Tibial nerve (tissue), 4 donors: ENCODE results near the gene ZNF485. TPM values are rescaled to one million over a fixed set of nuclear protein-coding genes. Genes with fewer than 3 reads are reported as not detected.

Experiments
- DNase-seq, 2 donors: peaks; one replicate each; pipeline ENCODE4 v3.0.0-alpha.2; 2019; ENCODE audit warnings: low spot score in 2 of 2
- H3K27ac ChIP-seq, 4 donors: fragments of 200-600 bp; sonication (generic) in 3 of 4; one replicate each; pipeline ENCODE4 v1.5.1; 2017 to 2019; ENCODE audit warnings: mild to moderate bottlenecking in 1 of 4
- H3K27me3 ChIP-seq, 2 donors: fragments of 200-600 bp; sonication (generic) in 1 of 2; one replicate each; pipeline versions ENCODE4 v1.5.1 to v1.6.0; 2017 to 2019
- H3K36me3 ChIP-seq, 3 donors: fragments of 200-600 bp; sonication (generic); one replicate each; pipeline ENCODE4 v1.5.1; 2018 to 2019
- H3K4me1 ChIP-seq, 4 donors: fragments of 200-600 bp; sonication (generic) in 3 of 4; one replicate each; pipeline ENCODE4 v1.5.1; 2017 to 2019
- H3K4me3 ChIP-seq, 4 donors: fragments of 200-600 bp; sonication (generic) in 3 of 4; one replicate each; pipeline ENCODE4 v1.5.1; 2017 to 2019; ENCODE audit warnings: mild to moderate bottlenecking in 1 of 4, moderate library complexity in 1 of 4
- H3K9me3 ChIP-seq, 4 donors: fragments of 200-600 bp; sonication (generic) in 3 of 4; one replicate each; pipeline ENCODE4 v1.5.1; 2017 to 2019
- EP300 ChIP-seq, 2 donors: sonication (generic); formaldehyde crosslinking; IDR thresholded peaks; one replicate each; pipeline ENCODE4 v1.6.1; 2017; ENCODE audit warnings: antibody characterized with exemption in 2 of 2, mild to moderate bottlenecking in 1 of 2
- POLR2A ChIP-seq, 2 donors: fragments of 450-650 bp; IDR thresholded peaks; one replicate each; pipeline ENCODE4 v1.6.1; 2017; ENCODE audit warnings: antibody characterized with exemption in 2 of 2, mild to moderate bottlenecking in 2 of 2, moderate library complexity in 2 of 2
- WGBS, 2 donors: methylation state at CpG; one replicate each; pipeline ENCODE4 v1.1.5; 2018; 5-methylcytosine and 5-hydroxymethylcytosine counted together
- total RNA-seq, 4 donors: library from RNA; depleted of rRNA; stranded (reverse); fragments of >200 nt; gene quantifications; one replicate each; pipeline ENCODE4 v1.1.0, GENCODE V29; 2016
- TF ChIP-seq, protein P1 (sequence below), 5 experiments: fragments of 200-600 bp in 3 of 5; fragments of 450-650 bp in 2 of 5; sonication (generic) in 3 of 5; IDR thresholded peaks; one replicate each; pipeline ENCODE4 v1.5.1; 2016 to 2019; ENCODE audit warnings: antibody characterized with exemption in 5 of 5, mild to moderate bottlenecking in 3 of 5, moderate library complexity in 2 of 5

Gene ZNF485
- total RNA-seq, result 1 to 10 TPM; 2.4 to 9.6 (median 6.9) TPM

GRCh38 chr10:43606323-43607198, at the start of gene ZNF485:
TSS of gene ZNF485 (plus strand) at chr10:43606438. CDS start at chr10:43607051, 613 bp downstream.
- peak; percentile 22 to 27 for DNase-seq

GRCh38 chr10:43557214-43557613, 49.0 kb upstream of the ZNF485 start:
- TF ChIP-seq EP300 (IDR thresholded peaks at IDR 0.05), result no peak
- TF ChIP-seq, protein P1, sequence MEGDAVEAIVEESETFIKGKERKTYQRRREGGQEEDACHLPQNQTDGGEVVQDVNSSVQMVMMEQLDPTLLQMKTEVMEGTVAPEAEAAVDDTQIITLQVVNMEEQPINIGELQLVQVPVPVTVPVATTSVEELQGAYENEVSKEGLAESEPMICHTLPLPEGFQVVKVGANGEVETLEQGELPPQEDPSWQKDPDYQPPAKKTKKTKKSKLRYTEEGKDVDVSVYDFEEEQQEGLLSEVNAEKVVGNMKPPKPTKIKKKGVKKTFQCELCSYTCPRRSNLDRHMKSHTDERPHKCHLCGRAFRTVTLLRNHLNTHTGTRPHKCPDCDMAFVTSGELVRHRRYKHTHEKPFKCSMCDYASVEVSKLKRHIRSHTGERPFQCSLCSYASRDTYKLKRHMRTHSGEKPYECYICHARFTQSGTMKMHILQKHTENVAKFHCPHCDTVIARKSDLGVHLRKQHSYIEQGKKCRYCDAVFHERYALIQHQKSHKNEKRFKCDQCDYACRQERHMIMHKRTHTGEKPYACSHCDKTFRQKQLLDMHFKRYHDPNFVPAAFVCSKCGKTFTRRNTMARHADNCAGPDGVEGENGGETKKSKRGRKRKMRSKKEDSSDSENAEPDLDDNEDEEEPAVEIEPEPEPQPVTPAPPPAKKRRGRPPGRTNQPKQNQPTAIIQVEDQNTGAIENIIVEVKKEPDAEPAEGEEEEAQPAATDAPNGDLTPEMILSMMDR (IDR thresholded peaks at IDR 0.05), result no peak
- TF ChIP-seq POLR2A (IDR thresholded peaks at IDR 0.05), result no peak
- no peaks in the 10 kb centered on the region for H3K27me3 ChIP-seq
- no peak overlapping the region for H3K4me3 ChIP-seq
- H3K9me3 ChIP-seq, result peaks cover 0 to 97% (median 30%) of the 10 kb centered on the region in 4 donors
- 96% methylated on average over 4 of the region's 4 CpGs for WGBS, 2 donors
- DNase-seq, result no peak
- no peak overlapping the region for H3K27ac ChIP-seq
- H3K36me3 ChIP-seq, result peaks cover 3 to 91% (median 11%) of the 10 kb centered on the region in 3 donors
- H3K4me1 ChIP-seq, result no peaks in the 10 kb centered on the region

More at GRCh38 chr10:43606323-43607198, at the start of gene ZNF485:
- peaks cover 0 to 11% (median 2%) of the 10 kb centered on the region in 4 donors for H3K4me1 ChIP-seq
- peak within 1 kb of the TSS; percentile 39 to 83 (median 68) for H3K27ac ChIP-seq
- H3K27me3 ChIP-seq, result no peaks in the 10 kb centered on the region
- H3K36me3 ChIP-seq, result peaks cover 0 to 34% (median 13%) of the 10 kb centered on the region in 3 donors
- 2% methylated on average over 36 to 44 of the region's 58 CpGs for WGBS, 2 donors
- peak in 1 of 2 donors; percentile 23 for TF ChIP-seq POLR2A (IDR thresholded peaks at IDR 0.05)
- TF ChIP-seq, protein P1 (IDR thresholded peaks at IDR 0.05), result no peak
- TF ChIP-seq EP300 (IDR thresholded peaks at IDR 0.05), result peak in 1 of 2 donors; percentile 66
- H3K4me3 ChIP-seq, result peak within 1 kb of the TSS; percentile 85 to 95 (median 92)
- no peaks in the 10 kb centered on the region for H3K9me3 ChIP-seq

DNA sequence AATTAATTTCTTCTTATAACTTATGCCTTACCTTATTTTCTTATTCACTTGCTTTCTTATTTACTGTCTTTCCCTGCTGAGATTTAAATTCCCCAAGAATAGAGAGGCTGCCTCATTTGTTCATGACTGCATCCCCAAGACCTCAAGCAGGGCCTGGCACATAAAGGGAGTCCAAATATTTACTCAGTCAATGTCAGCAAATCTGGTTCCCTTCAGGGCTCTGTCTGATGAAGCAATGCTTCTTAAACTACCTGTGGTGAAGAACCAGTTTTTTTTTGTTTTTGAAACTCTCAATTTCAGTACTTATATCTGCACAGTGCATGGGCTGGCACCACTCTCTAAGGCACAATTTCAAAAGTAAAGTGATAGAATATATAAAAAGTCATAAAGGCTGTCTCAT, 36.6 kb upstream of the ZNF485 start:
- Histone ChIP-seq H3K4me1 (peaks cover 0 to 20% (median 3%) of the 10 kb centered on the region in 4 donors), H3K27ac (no peak overlapping the region), H3K27me3 (no peaks in the 10 kb centered on the region), H3K36me3 (peaks cover 0 to 63% (median 0%) of the 10 kb centered on the region in 3 donors), H3K4me3 (no peak overlapping the region), H3K9me3 (peaks cover 0 to 8% (median 0%) of the 10 kb centered on the region in 4 donors)
- TF ChIP-seq, protein P1 (IDR thresholded peaks at IDR 0.05), result no peak
- TF ChIP-seq POLR2A (IDR thresholded peaks at IDR 0.05) (no peak), EP300 (IDR thresholded peaks at IDR 0.05) (no peak)
- DNase-seq, result no peak

DNA sequence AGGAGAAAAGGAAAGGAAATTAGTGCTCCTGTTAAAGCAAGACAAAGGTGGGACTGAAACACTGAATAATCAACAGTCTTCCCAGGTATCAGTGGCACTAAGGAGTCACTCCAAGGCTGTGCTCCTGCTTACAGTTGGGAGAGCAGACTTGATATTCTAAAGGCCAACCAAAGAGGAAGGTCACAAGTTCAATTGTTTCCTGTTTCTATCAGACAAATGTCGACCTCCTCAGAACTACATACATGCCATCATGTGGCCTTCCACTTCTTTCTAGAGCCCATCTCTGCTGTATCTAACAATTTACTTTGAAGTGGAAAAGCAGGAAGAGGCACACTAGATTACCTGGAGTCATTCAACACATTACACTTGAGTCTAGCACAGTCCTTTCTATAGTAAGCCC, 35.3 kb upstream of the ZNF485 start:
- H3K27me3 ChIP-seq, result no peaks in the 10 kb centered on the region
- no peak overlapping the region for H3K4me3 ChIP-seq
- peaks cover 0 to 51% (median 0%) of the 10 kb centered on the region in 3 donors for H3K36me3 ChIP-seq
- TF ChIP-seq POLR2A (IDR thresholded peaks at IDR 0.05), result no peak
- TF ChIP-seq EP300 (IDR thresholded peaks at IDR 0.05), result no peak
- TF ChIP-seq, protein P1 (IDR thresholded peaks at IDR 0.05), result no peak
- peaks cover 0 to 8% (median 0%) of the 10 kb centered on the region in 4 donors for H3K9me3 ChIP-seq
- peaks cover 0 to 20% (median 4%) of the 10 kb centered on the region in 4 donors for H3K4me1 ChIP-seq
- H3K27ac ChIP-seq, result no peak overlapping the region
- WGBS, 2 donors, result 56 to 71% methylated on average over 1 of the region's 1 CpG
- no peak for DNase-seq
